Colonic mucosa (tissue), 4 donors: Measurements from ENCODE around the gene HIC1. TPM values are rescaled to one million over a fixed set of nuclear protein-coding genes. Genes with fewer than 3 reads are reported as not detected.

ENCODE experiments used
- DNase-seq: peaks from one replicate; pipeline ENCODE4 v3.0.0-alpha.2; 2020
- H3K27ac ChIP-seq: fragments of 200-600 bp; one replicate; pipeline ENCODE4 v1.8.0; 2021
- H3K27me3 ChIP-seq: fragments of 200-600 bp; one replicate; pipeline ENCODE4 v1.8.0; 2021
- H3K36me3 ChIP-seq: fragments of 200-600 bp; one replicate; pipeline ENCODE4 v1.8.0; 2021
- H3K4me1 ChIP-seq: fragments of 200-600 bp; one replicate; pipeline ENCODE4 v1.8.0; 2021; ENCODE audit warnings: mild to moderate bottlenecking
- H3K4me3 ChIP-seq: fragments of 200-600 bp; one replicate; pipeline ENCODE4 v1.8.0; 2021
- H3K9ac ChIP-seq, 2 donors: one replicate each; pipeline ENCODE4 v1.7.0; 2013; ENCODE audit warnings: control low read depth in 2 of 2, low read depth in 2 of 2, low read length in 2 of 2
- H3K9me3 ChIP-seq: fragments of 200-600 bp; one replicate; pipeline ENCODE4 v1.8.0; 2021
- intact Hi-C: fragments of 100-400 bp; cut with DNase I; formaldehyde crosslinking; loops from one replicate; pipeline ENCODE4 v1.14.1; 2022
- total RNA-seq, 2 donors: library from RNA; stranded (reverse); fragmentation: NEBNext Ultra II Directional in 1 of 2; extraction: Animal tissue kit (Norgen Biotek cat#: 25700) in 1 of 2; gene quantifications; one replicate each; pipeline ENCODE4 v1.2.1, GENCODE V29; 2021
- TF ChIP-seq, protein P1 (sequence below): fragments of 200-600 bp; IDR thresholded peaks from one replicate; pipeline ENCODE4 v1.8.0; 2022; ENCODE audit warnings: antibody characterized with exemption, mild to moderate bottlenecking
- donor health status: healthy.
- donor health status: DM: no; HTN: no; CAD: no.
- donor health status: DM: no; HTN: no; CAD: no.

Gene HIC1
- total RNA-seq, 2 donors from 2014 or later, result 7.0 to 11.2 TPM

DNA sequence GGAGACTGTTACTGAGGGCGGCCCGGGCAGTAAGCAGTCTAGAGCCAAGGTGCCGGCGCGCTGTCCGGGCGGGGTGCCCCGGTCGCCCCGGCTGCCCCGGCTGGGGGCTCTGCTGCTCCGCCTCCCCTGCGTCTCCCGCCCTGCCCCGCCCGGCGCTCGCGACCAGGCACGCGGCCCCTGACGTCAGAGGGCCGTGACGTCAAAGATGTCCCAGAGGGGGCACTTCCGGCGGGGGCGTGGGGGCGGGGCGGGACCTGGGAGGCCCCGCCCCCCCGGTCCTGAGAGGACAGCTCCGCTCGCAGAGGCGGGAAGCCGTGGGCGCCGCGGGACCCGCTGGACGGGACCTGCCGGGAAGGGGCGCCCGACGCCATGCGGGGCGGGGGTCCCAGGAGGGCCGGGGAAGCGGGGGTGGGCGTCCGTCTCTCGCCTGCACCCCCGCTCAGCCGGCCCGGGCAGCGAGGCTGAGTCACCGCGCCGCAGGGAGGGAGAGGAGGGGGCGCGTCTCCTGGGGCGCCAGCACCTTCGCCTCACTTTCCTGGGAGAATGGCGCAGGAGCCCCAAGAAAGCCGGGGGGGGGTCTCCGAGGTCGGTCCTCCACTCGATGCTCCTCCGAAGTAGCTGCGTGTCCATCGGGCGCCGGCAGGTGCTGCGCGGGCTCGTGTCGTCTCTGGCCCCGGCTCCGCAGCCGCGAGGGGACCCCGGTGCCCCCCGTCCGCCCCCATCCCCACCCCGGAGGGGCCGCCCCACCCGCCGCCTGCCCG lies 4.4 kb upstream of the HIC1 start:
- no peak overlapping the region for H3K9ac ChIP-seq
- peaks cover 9% of the 10 kb centered on the region for H3K4me1 ChIP-seq
- H3K27ac ChIP-seq, result no peak overlapping the region
- H3K4me3 ChIP-seq, result peak overlapping the region; percentile 60
- intact Hi-C loops, result loop anchor here (10.0 kb wide), 1 partner anchor 224 kb away; no protein-coding TSS in a partner anchor
- H3K27me3 ChIP-seq, result peaks cover 31% of the 10 kb centered on the region
- no peaks in the 10 kb centered on the region for H3K9me3 ChIP-seq
- TF ChIP-seq, protein P1, sequence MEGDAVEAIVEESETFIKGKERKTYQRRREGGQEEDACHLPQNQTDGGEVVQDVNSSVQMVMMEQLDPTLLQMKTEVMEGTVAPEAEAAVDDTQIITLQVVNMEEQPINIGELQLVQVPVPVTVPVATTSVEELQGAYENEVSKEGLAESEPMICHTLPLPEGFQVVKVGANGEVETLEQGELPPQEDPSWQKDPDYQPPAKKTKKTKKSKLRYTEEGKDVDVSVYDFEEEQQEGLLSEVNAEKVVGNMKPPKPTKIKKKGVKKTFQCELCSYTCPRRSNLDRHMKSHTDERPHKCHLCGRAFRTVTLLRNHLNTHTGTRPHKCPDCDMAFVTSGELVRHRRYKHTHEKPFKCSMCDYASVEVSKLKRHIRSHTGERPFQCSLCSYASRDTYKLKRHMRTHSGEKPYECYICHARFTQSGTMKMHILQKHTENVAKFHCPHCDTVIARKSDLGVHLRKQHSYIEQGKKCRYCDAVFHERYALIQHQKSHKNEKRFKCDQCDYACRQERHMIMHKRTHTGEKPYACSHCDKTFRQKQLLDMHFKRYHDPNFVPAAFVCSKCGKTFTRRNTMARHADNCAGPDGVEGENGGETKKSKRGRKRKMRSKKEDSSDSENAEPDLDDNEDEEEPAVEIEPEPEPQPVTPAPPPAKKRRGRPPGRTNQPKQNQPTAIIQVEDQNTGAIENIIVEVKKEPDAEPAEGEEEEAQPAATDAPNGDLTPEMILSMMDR, result no peak
- no peaks in the 10 kb centered on the region for H3K36me3 ChIP-seq
- DNase-seq, result peak; percentile 66

DNA sequence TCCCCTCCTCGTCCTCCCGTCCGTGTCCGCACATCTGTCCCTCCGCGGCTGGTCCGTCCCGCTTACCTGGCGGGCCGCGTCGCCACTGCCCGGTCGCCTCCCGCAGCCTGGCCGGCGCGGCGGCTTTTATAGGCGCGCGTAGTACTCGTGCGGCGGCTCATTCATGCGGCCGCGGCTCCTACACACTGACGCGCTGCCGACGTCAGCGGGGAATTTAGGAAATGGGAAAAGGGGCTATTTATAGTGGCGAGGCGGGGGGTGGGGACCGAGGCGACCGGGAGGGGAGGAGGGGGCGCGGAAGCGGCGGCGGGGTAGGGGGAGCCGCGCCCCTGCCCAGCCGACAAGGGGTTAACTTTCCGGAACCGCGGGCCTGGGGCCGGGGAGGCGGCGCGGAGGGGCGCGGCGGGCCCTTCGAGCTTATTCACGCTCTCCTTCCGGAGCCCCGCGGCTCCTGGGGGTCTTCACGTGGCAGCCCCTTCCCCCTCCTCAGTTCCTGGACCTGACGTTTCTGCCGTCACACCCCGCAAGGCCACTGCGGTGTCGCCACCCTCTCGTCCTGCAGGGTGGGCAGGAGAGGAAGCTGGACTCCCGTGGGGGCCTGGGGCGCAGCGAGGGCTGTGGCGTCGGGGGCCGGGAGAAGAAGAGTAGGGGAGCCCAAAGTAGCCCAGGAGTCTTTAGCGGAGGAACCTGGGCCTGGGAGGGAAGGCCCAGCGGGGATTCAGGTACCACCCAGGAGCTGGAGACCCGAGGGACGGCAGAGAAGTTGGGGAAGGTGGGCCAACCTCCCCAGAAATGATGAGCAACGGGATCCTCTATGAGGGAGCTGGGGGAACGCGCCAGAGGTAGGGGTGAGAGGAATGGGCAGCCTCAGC lies 3.6 kb upstream of the HIC1 start:
- intact Hi-C loops, result loop anchor here (10.0 kb wide), 1 partner anchor 224 kb away; no protein-coding TSS in a partner anchor
- Histone ChIP-seq H3K27me3 (peaks cover 35% of the 10 kb centered on the region), H3K4me3 (peak overlapping the region; percentile 60), H3K4me1 (peaks cover 11% of the 10 kb centered on the region), H3K9me3 (no peaks in the 10 kb centered on the region), H3K36me3 (no peaks in the 10 kb centered on the region), H3K9ac (peak overlapping the region in 1 of 2 donors; percentile 24), H3K27ac (no peak overlapping the region)
- DNase-seq, result no peak
- TF ChIP-seq, protein P1, result no peak

DNA sequence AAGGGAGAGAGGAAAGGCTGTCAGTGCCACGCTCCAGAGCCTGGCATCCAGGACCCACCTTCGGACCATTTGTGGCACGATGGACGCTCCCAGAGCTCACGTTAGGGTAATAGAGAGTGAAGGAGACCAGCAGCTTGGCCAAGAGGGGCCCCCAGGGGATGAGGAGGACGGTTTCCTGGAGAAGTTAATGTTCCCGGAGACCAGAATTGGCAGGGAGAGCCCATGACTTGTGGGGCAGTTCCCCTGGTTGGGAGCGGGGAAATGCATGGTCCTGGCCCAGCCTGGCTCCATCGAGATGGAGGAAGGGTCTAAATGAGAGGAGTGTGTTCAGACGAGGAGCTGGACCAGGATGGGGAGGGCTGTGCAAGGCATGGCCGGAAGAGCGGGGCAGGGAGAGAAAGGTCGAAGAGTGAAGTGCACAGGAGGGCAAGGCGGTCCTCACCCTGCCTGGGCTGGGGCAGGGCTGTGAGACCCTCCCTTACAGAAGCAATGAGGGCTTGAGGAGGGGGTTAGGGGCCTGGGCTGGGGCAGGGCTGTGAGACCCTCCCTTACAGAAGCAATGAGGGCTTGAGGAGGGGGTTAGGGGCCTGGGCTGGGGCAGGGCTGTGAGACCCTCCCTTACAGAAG lies 2.9 kb upstream of the HIC1 start:
- no peak overlapping the region for H3K27ac ChIP-seq

DNA sequence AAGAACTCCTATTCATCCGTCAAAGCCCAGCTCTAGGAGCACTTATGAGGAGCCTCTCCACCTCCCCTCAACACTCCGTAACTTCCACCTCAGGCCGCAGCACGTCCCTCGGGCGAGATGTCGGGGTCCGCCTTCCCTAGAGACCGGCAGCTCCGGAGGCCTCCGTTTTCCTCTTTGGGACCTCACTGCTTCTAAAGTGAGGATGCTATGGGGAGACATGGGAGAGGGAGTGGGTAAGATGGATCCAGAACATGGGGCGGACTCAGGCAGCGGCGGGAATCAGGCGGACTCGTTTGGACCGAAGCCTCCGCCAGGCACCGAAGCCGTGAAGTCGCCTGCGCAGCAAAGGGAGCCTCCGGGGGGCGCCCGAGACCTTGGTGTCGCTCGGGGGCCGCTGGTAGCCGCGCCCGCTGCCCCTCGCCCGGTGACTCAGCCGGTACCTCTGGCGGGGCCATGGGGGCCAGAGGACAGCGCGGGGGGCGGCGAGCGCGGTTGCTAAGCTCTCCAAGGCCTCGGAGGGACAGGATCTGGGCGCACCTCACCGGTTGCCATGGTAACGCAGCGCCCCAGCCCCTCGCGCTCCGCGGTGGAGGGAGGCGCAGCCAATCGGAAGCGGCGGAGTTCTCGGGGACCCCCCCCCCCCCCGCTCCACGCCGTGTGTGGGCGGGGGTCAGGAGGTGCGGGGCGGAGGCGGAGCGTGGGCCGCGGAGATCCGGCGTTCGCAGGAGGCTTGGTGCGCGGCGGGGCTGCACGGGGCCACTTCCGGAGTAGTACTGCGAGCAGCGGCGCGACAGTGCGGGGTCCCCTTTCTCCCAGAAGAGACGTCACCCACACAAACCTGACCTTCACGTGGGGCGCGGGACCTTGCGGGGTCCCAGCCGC lies 1.3 kb upstream of the HIC1 start:
- Histone ChIP-seq H3K4me3 (peak overlapping the region; percentile 59), H3K27me3 (peaks cover 54% of the 10 kb centered on the region), H3K4me1 (peaks cover 19% of the 10 kb centered on the region), H3K9me3 (no peaks in the 10 kb centered on the region), H3K9ac (peak overlapping the region; percentile 40 to 53), H3K27ac (peak overlapping the region; percentile 79), H3K36me3 (no peaks in the 10 kb centered on the region)
- intact Hi-C loops, result loop anchor here (2.0 to 10.0 kb wide), 2 partner anchors 189 to 221 kb away; no protein-coding TSS in a partner anchor
- TF ChIP-seq, protein P1, result peak; percentile 61
- peak; percentile 76 for DNase-seq

More for the DNA sequence above, 2.9 kb upstream of the HIC1 start:
- DNase-seq, result no peak
- intact Hi-C loops, result loop anchor here (10.0 kb wide), 1 partner anchor 223 kb away; no protein-coding TSS in a partner anchor
- Histone ChIP-seq H3K9ac (peak overlapping the region in 1 of 2 donors; percentile 24), H3K9me3 (no peaks in the 10 kb centered on the region), H3K4me1 (peaks cover 13% of the 10 kb centered on the region), H3K36me3 (no peaks in the 10 kb centered on the region), H3K27me3 (peaks cover 41% of the 10 kb centered on the region), H3K4me3 (no peak overlapping the region)
- TF ChIP-seq, protein P1, result no peak
